Muscle of back (tissue), 11 donors: Measurements from ENCODE around the gene ADRM1. TPM values are rescaled to one million over a fixed set of nuclear protein-coding genes. Genes with fewer than 3 reads are reported as not detected.
A peak's percentile ranks its signal among the peaks of the same experiment; 100 is the strongest.

Experiments used
- DNase-seq, 3 donors: peaks; one replicate each; pipeline versions ENCODE4 v3.0.0 to v3.0.0-alpha.2; 2013
- polyA plus RNA-seq, 10 donors: library from polyadenylated mRNA; unstranded; fragments of 120-200 nt; gene quantifications; one replicate each; pipeline ENCODE4 v1.2.1, GENCODE V29; 2013; ENCODE audit not compliant: insufficient read length in 10 of 10

Gene ADRM1
- polyA plus RNA-seq, 10 donors = 42.4 to 60.8 (median 50.8) TPM

DNA sequence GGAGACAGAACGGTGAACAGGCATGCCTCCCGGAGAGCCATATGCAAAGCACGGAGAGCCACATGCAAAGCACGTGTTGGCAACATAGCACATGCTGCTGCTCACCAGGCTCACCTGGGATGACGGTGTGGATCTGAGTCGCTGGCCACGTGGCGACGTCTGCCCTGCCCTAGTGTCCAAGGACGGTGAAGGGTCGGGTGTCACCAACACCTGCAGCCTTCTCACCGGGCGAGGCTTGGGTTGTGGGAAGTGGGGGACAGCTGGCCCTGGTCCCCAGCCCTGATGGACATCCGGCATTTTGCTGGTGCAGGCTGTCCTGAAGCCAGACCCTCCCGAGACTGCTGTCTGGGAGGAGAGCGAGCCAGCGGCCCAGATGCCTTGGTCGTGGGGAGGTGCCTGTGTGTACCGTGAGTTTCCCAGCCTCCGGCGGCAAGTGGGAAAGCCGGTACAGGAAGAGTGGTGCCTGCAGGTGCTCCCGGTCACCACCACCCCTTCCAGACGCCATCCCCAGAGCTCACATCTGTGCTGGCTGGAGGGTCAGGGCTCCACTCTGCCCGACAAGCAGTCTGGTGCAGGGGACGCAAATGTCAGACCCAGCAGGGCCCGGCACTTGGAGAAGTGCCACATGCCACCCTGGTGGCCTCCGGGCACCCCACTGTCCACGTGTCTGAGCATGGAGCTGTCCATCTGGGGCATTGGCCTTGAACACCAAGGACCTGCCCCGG is 5.9 kb upstream of the ADRM1 start:
- DNase-seq = no peak

GRCh38 chr20:62297449-62298227 is 5.2 kb upstream of the ADRM1 start:
- DNase-seq = no peak

DNA sequence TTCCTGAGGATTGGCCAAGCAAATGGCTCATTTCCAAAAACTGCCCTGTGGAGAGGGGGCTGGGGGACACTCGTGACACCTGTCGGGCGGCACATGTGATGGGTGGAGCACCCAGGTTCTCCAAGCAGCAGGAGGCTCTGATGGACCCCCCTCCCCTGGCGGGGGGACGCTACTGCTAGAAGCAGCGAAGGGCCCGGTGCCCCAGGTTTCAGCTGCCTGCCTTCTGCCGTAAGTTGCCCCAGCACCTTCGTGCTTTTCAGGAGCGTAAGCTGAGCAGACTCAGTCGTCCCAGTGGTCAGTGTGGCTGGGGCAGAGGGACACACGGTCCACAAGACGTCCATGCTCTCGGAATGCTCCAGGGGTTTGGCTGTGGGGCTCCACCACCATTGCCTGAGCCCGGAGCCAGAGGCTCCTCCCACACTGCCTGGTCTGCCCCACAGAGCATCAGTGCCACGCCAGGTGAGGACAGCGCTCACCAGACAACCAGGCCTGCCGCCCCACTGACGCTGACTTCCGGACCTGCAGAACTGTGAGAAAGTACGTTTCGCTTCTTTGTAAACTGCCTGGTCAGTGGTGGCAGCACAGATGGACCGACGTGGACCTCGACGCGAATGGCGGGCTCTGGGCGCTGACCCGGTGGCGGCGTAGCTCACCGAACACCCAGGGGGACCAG is 4.1 kb upstream of the ADRM1 start:
- DNase-seq = no peak

GRCh38 chr20:62299666-62300236 is 3.0 kb upstream of the ADRM1 start:
- DNase-seq = no peak

DNA sequence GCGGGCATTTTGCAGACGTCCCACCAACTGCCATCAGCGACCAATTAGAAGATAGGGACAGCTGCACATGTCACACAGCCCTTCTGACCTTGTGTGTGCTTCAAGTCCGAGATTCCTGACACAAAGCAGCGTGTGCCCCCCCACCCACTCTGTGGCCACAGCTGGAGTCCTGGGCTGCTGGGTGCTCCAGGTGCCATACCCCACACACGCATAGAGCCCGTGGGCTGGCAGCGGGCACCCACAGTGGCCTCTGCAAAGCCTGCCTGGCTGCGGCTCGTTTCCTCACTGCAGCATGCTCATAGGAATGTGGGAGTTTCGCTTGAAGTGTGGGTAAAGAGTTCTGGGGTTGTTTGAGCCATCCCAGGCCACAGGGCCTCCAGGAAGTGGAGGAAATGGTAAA is 2.5 kb upstream of the ADRM1 start:
- no peak for DNase-seq

- DNase-seq = no peak
These were observed 1.6 kb upstream of the ADRM1 start for GRCh38 chr20:62301111-62301668.

DNA sequence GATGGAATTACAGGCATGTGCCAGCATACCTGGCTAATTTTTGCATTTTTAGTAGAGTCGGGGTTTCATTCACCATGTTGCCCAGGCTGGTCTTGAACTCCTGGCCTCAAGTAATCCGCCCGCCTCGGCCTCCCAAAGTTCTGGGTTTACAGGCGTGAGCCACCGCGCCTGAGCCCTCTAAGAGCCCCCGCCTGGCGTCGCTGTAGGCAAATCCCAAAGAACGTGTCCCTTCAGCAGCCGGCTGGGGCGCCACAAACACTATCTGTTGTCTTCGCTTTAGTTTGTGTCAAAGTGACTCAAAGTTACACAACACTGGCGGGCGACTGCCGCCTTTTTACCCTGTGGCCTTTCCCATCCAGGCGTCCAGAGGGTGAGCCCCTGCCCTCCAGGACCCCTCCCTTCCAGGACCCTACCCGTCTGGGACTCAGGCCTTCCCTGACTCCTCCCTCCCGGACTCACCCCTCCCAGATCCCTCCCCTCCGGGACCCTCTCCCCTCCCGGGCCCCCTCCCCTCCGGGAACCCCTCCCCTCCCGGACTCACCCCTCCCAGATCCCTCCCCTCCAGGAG is 940 bp upstream of the ADRM1 start:
- peak; percentile 89 to 95 (median 91) for DNase-seq

GRCh38 chr20:62303062-62303339 is 204 bp downstream of the ADRM1 start:
- no peak for DNase-seq

DNA sequence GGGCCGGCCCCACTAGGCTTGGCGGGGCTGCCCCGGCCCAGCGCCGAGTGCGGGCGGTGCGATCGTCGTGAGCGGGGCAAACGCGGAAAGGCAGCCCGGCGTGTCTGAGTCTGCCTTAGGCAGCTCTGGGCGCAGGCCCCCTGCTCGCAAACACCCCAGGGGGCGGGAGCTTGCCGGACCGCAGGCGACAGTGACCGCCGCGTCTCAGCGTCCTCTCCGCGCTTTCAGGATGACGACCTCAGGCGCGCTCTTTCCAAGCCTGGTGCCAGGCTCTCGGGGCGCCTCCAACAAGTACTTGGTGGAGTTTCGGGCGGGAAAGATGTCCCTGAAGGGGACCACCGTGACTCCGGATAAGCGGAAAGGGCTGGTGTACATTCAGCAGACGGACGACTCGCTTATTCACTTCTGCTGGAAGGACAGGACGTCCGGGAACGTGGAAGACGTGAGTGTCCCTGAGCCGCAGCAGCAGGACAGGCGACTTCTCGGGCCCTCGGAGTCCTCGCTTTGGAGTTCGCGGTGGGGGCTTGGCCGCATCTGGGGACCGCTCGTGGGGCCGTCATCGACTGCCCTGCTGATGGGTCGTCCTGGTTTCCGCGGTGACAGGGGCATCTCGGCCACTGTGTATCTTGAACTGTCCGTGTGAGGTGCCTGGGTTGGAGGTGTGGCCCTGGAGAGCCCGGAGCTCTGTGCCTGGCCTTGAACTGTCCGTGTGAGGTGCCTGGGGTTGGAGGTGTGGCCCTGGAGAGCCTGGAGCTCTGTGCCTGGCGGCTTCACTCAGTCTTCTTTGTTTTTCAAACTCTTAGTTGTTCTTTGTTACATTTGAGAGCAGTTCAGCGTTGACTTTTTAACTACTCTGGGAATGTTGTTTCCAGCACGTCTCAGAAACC is 786 bp downstream of the ADRM1 start:
- DNase-seq = peak in 2 of 3 donors; percentile 22 to 30

- no peak for DNase-seq
These were observed 1.7 kb downstream of the ADRM1 start for GRCh38 chr20:62304331-62305148.

DNA sequence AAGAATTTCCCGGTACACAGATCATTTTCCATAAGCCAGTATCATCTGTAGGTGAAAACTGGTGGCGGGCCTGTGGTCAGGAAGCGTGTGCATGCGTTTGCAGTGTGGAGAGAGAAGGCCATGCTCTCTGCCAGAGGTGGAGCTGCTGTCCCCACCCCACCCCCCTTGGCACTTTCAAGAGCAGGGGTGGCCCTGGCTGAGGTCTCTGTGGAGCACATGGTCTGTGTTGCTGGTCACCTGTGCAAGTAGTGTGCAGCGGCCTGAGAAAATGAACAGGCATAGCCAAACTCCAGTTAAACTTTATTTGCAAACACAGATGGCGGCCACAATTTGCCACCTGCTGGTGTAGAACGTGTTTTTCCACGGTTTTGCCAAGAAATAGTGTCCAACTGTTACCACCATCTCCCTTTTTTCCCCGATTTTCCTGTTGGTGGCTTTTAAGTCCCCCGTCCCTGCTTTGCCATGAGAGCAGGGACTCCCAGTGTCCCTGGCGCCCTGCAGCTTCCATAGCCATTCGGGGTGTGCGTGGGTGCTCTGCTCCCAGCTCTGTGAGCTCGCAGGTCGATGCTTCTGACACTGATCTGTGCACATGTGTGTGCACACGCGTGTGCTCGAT is 2.5 kb downstream of the ADRM1 start:
- DNase-seq = no peak

DNA sequence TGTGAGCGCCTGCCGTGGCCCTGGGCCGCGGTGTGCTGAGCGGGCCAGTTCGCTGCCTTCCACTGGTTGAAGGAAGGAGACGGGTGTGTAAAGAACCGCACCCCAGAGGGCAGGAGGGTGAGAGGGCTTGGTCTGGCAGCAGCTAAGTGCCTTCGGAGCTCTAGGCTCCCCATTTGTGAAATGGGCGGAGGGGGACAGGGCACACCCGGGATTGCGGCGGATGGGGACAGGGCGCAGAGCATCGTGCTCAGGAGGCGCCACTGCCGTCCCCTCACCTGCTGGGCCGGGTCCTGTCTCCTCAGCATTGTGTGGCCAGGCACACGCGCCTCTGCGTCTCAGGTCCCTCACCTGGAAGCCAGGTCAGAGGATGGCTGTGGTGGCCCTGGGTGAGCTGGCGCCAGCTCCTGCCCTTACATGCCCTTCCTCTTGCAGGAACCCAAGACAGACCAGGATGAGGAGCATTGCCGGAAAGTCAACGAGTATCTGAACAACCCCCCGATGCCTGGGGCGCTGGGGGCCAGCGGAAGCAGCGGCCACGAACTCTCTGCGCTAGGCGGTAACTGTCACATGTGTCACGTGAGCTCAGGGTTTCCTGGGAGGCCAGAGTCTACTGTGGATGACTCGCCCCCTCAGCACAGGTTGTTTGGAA is 3.1 kb downstream of the ADRM1 start:
- DNase-seq = no peak

DNA sequence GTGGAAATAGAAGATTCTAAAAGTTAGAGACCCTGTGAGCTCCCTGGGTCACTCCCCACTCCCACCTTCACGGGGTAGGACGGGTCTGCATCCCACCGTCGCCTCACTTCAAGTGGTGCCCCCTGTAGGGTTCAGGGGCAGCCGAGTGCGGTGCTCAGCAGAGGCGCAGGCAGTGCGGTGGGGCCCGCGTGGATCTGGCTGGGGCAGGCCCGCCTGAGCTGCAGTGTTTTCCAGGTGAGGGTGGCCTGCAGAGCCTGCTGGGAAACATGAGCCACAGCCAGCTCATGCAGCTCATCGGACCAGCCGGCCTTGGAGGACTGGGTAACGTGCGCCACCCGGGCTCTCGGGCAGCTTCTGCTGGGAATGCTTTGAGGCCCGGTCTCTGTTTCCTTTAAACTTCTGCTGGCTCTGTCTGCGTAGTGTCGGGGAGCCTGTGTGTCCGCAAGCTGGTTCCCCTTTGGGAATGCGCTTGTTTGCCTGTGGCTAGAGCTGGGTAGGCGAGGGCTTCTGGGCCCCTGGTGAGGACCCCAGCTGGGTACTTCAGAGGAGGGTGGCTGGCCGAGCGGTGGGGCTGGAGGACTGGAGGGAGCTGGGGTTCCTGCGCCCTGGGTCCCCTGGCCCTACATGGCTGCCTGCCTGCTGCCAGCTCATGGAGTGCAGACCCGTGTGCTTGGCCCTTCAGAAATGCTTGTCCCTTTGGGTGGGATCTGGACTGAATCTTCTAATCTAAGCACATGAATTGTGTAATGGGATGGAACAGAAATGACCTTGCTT is 3.8 kb downstream of the ADRM1 start:
- DNase-seq = no peak

DNA sequence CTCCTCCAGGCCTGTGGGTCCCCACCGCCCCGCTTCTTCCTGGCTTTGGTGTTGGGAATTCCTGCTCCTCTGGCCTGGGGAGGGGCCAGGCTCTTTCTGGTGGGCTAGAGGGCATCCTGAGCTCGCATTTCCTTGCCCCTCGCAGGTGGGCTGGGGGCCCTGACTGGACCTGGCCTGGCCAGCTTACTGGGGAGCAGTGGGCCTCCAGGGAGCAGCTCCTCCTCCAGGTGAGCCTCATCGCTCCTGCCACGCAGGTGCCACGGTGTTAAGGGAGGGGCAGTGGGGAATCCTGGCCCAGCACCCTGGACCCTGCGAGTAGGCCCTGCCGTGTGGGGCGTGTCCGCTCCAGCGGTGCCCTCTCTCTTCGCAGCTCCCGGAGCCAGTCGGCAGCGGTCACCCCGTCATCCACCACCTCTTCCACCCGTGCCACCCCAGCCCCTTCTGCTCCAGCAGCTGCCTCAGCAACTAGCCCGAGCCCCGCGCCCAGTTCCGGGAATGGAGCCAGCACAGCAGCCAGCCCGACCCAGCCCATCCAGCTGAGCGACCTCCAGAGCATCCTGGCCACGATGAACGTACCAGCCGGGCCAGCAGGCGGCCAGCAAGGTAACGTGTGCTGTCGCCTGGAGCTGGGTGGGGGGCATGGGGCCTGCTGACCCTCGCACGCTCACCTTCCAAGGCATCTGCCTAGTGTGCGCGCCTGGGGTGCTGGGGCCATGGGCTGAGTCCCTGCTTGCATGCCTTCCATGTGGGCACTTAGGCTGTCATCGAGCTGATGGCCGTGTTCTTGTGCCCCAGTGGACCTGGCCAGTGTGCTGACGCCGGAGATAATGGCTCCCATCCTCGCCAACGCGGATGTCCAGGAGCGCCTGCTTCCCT is 4.7 kb downstream of the ADRM1 start:
- DNase-seq = no peak

DNA sequence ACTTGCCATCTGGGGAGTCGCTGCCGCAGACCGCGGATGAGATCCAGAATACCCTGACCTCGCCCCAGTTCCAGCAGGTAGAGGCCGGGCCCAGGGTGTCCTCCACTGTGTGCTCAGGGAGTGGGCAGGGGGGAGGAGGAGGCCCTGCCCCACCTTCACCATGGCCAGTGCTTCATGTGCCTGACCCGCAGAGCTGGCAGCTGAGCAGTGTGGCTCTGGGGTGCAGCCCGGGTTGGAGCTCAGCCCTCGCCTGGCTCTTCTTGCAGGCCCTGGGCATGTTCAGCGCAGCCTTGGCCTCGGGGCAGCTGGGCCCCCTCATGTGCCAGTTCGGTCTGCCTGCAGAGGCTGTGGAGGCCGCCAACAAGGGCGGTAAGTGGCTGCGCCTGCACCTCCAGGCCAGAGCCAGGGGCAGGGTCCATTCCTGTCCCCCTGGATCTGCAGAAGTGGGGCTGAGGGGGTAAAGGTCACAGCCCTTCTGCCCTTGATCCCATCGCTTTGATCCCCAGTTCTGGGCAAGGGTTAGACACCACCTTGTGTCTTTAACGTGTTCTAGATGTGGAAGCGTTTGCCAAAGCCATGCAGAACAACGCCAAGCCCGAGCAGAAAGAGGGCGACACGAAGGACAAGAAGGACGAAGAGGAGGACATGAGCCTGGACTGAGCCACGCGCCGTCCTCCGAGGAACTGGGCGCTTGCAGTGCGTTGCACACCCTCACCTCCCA is 5.5 kb downstream of the ADRM1 start:
- no peak for DNase-seq

- no peak for DNase-seq
These were observed 6.6 kb downstream of the ADRM1 start for GRCh38 chr20:62309198-62309944.
